ENCODE results near the gene REPS2.

REPS2 gene

GRCh38 chrX:17056868-17057608 is 110.6 kb downstream of the REPS2 start:
- H3K4ac ChIP-seq (ENCODE audit: low read length) = no peak overlapping the region
- H3K14ac ChIP-seq (ENCODE audit: low read length) = no peak overlapping the region
- no peak overlapping the region for H4K91ac ChIP-seq (ENCODE audit: low read depth, low read length, poor library complexity)
- H3K9me3 ChIP-seq (replicated peaks in 1 of 2; ENCODE audit: control insufficient read depth in 2 of 2, insufficient read depth in 1 of 2, low read depth in 1 of 2, low read length in 2 of 2) = no peaks in the 10 kb centered on the region
- no peak overlapping the region for H2BK15ac ChIP-seq (ENCODE audit: low read length)
- H2BK12ac ChIP-seq (ENCODE audit: low read length) = no peak overlapping the region
- no peaks in the 10 kb centered on the region for H3K4me1 ChIP-seq (ENCODE audit: control insufficient read depth in 2 of 2, insufficient read depth in 1 of 2, low read depth in 1 of 2, low read length in 2 of 2)
- H2AK5ac ChIP-seq (ENCODE audit: low read depth, low read length) = no peak overlapping the region
- no peak overlapping the region for H3K4me3 ChIP-seq (ENCODE audit: low read length in 2 of 2)
- peaks cover 0 to 15% (median 0%) of the 10 kb centered on the region in 3 experiments for H3K27me3 ChIP-seq (ENCODE audit: control insufficient read depth in 3 of 3, insufficient read depth in 3 of 3, low read depth in 1 of 3, low read length in 3 of 3)
- H3K79me1 ChIP-seq (ENCODE audit: low read depth, low read length) = no peaks in the 10 kb centered on the region
- no peak overlapping the region for H2AFZ ChIP-seq (ENCODE audit: low read length)
- no peak overlapping the region for H3K4me2 ChIP-seq (ENCODE audit: insufficient read depth, low read length, poor library complexity, severe bottlenecking)
- no peak overlapping the region for H4K8ac ChIP-seq (ENCODE audit: low read depth, low read length)
- DNase-seq (ENCODE audit: low spot score) = no peak
- no CpG with 5 or more reads among the region's 2 CpGs for WGBS, 2 donors (ENCODE audit: extremely low coverage in 2 of 2, insufficient read length in 2 of 2, insufficient replicate concordance in 1 of 2)
- H3K23ac ChIP-seq (ENCODE audit: low read depth, low read length, poor library complexity) = no peak overlapping the region
- no peak overlapping the region for H2BK5ac ChIP-seq (ENCODE audit: low read length)
- H3K18ac ChIP-seq (ENCODE audit: low read length) = no peak overlapping the region
- H3K36me3 ChIP-seq (replicated peaks in 1 of 2; ENCODE audit: control insufficient read depth in 2 of 2, insufficient read depth in 2 of 2, low read length in 2 of 2) = no peaks in the 10 kb centered on the region
- no peak overlapping the region for H3K9ac ChIP-seq (ENCODE audit: low read depth, low read length, poor library complexity)
- H2BK120ac ChIP-seq (ENCODE audit: low read depth, low read length) = no peak overlapping the region
- no peak overlapping the region for H3K27ac ChIP-seq (replicated peaks; ENCODE audit: low read length)

DNA sequence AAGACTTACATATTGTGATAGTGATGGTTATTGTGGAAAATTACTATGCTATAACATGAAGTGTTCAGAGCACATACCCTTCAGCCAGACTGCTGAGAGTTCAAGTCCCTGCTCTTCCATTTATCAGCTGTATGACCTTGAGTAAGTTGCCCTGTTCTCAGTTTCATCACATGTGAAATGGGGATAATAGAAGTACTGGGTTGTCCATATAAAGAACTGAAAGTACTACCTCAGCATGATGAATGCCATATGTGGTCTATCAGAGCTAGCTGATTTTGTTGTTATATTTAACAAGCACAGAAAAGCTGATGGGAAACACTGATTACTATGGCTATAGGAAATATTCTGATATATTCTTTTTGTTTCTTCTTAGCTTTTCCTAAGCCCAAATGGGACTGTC is 115.6 kb downstream of the REPS2 start:
- no peak overlapping the region for H3K27ac ChIP-seq (replicated peaks; ENCODE audit: low read length)
- no peak overlapping the region for H3K4me3 ChIP-seq (ENCODE audit: low read length in 2 of 2)
- H2BK5ac ChIP-seq (ENCODE audit: low read length) = no peak overlapping the region
- H3K4ac ChIP-seq (ENCODE audit: low read length) = no peak overlapping the region
- no peak overlapping the region for H2BK120ac ChIP-seq (ENCODE audit: low read depth, low read length)
- no peak overlapping the region for H2AK5ac ChIP-seq (ENCODE audit: low read depth, low read length)
- H3K79me1 ChIP-seq (ENCODE audit: low read depth, low read length) = no peaks in the 10 kb centered on the region
- no peaks in the 10 kb centered on the region for H3K4me1 ChIP-seq (ENCODE audit: control insufficient read depth in 2 of 2, insufficient read depth in 1 of 2, low read depth in 1 of 2, low read length in 2 of 2)
- H3K14ac ChIP-seq (ENCODE audit: low read length) = no peak overlapping the region
- H2AFZ ChIP-seq (ENCODE audit: low read length) = no peak overlapping the region
- no peak for DNase-seq (ENCODE audit: low spot score)
- H3K36me3 ChIP-seq (replicated peaks in 1 of 2; ENCODE audit: control insufficient read depth in 2 of 2, insufficient read depth in 2 of 2, low read length in 2 of 2) = no peaks in the 10 kb centered on the region
- H4K91ac ChIP-seq (ENCODE audit: low read depth, low read length, poor library complexity) = no peak overlapping the region
- no peaks in the 10 kb centered on the region for H3K9me3 ChIP-seq (replicated peaks in 1 of 2; ENCODE audit: control insufficient read depth in 2 of 2, insufficient read depth in 1 of 2, low read depth in 1 of 2, low read length in 2 of 2)
- H3K23ac ChIP-seq (ENCODE audit: low read depth, low read length, poor library complexity) = no peak overlapping the region
- no peak overlapping the region for H3K18ac ChIP-seq (ENCODE audit: low read length)
- peaks cover 0 to 22% (median 0%) of the 10 kb centered on the region in 3 experiments for H3K27me3 ChIP-seq (ENCODE audit: control insufficient read depth in 3 of 3, insufficient read depth in 3 of 3, low read depth in 1 of 3, low read length in 3 of 3)
- H2BK15ac ChIP-seq (ENCODE audit: low read length) = no peak overlapping the region
- no peak overlapping the region for H3K4me2 ChIP-seq (ENCODE audit: insufficient read depth, low read length, poor library complexity, severe bottlenecking)
- H3K9ac ChIP-seq (ENCODE audit: low read depth, low read length, poor library complexity) = no peak overlapping the region
- no peak overlapping the region for H4K8ac ChIP-seq (ENCODE audit: low read depth, low read length)
- no peak overlapping the region for H2BK12ac ChIP-seq (ENCODE audit: low read length)

DNA sequence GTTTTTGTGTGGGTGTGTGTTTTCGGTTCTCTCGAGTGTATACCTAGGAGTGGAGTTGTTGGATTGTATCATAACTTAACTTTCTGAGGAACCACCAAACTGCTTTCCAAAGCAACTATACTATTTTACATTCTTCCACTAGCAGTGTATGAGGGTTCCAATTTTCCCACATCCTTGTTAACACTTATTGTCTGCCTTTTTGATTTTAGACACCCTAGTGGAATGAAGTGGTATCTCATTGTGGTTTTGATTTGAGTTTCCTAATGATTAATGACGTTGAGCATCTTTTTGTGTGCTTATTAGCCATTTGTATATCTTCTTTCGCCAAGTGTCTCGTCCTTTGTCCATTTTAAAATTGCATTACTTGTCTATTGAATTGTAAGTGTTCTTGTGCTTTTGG is 118.6 kb downstream of the REPS2 start:
- Histone ChIP-seq H3K18ac (ENCODE audit: low read length) (no peak overlapping the region), H2BK120ac (ENCODE audit: low read depth, low read length) (no peak overlapping the region), H4K91ac (ENCODE audit: low read depth, low read length, poor library complexity) (no peak overlapping the region), H3K23ac (ENCODE audit: low read depth, low read length, poor library complexity) (no peak overlapping the region), H2BK12ac (ENCODE audit: low read length) (no peak overlapping the region), H3K27me3 (ENCODE audit: control insufficient read depth in 3 of 3, insufficient read depth in 3 of 3, low read depth in 1 of 3, low read length in 3 of 3) (peaks cover 0 to 28% (median 0%) of the 10 kb centered on the region in 3 experiments), H2BK5ac (ENCODE audit: low read length) (no peak overlapping the region), H2AK5ac (ENCODE audit: low read depth, low read length) (no peak overlapping the region), H3K9me3 (replicated peaks in 1 of 2; ENCODE audit: control insufficient read depth in 2 of 2, insufficient read depth in 1 of 2, low read depth in 1 of 2, low read length in 2 of 2) (no peaks in the 10 kb centered on the region), H3K36me3 (replicated peaks in 1 of 2; ENCODE audit: control insufficient read depth in 2 of 2, insufficient read depth in 2 of 2, low read length in 2 of 2) (no peaks in the 10 kb centered on the region), H4K8ac (ENCODE audit: low read depth, low read length) (no peak overlapping the region), H3K79me1 (ENCODE audit: low read depth, low read length) (no peaks in the 10 kb centered on the region), H3K4ac (ENCODE audit: low read length) (no peak overlapping the region), H3K14ac (ENCODE audit: low read length) (no peak overlapping the region), H3K27ac (replicated peaks; ENCODE audit: low read length) (no peak overlapping the region), H3K4me3 (ENCODE audit: low read length in 2 of 2) (no peak overlapping the region), H2AFZ (ENCODE audit: low read length) (no peak overlapping the region), H3K9ac (ENCODE audit: low read depth, low read length, poor library complexity) (no peak overlapping the region), H2BK15ac (ENCODE audit: low read length) (no peak overlapping the region), H3K4me2 (ENCODE audit: insufficient read depth, low read length, poor library complexity, severe bottlenecking) (no peak overlapping the region), H3K4me1 (ENCODE audit: control insufficient read depth in 2 of 2, insufficient read depth in 1 of 2, low read depth in 1 of 2, low read length in 2 of 2) (no peaks in the 10 kb centered on the region)
- DNase-seq (ENCODE audit: low spot score) = no peak
- WGBS, 2 donors (ENCODE audit: extremely low coverage in 2 of 2, insufficient read length in 2 of 2, insufficient replicate concordance in 1 of 2) = no CpG with 5 or more reads among the region's 5 CpGs

GRCh38 chrX:17067534-17067933 is 121.1 kb downstream of the REPS2 start:
- no peak overlapping the region for H3K4ac ChIP-seq (ENCODE audit: low read length)
- no peak overlapping the region for H3K27ac ChIP-seq (replicated peaks; ENCODE audit: low read length)
- no peak overlapping the region for H3K18ac ChIP-seq (ENCODE audit: low read length)
- H2BK15ac ChIP-seq (ENCODE audit: low read length) = no peak overlapping the region
- H2AK5ac ChIP-seq (ENCODE audit: low read depth, low read length) = no peak overlapping the region
- H3K4me3 ChIP-seq (ENCODE audit: low read length in 2 of 2) = no peak overlapping the region
- no peaks in the 10 kb centered on the region for H3K4me1 ChIP-seq (ENCODE audit: control insufficient read depth in 2 of 2, insufficient read depth in 1 of 2, low read depth in 1 of 2, low read length in 2 of 2)
- DNase-seq (ENCODE audit: low spot score) = no peak
- H3K4me2 ChIP-seq (ENCODE audit: insufficient read depth, low read length, poor library complexity, severe bottlenecking) = no peak overlapping the region
- no peaks in the 10 kb centered on the region for H3K9me3 ChIP-seq (replicated peaks in 1 of 2; ENCODE audit: control insufficient read depth in 2 of 2, insufficient read depth in 1 of 2, low read depth in 1 of 2, low read length in 2 of 2)
- H4K91ac ChIP-seq (ENCODE audit: low read depth, low read length, poor library complexity) = no peak overlapping the region
- no peaks in the 10 kb centered on the region for H3K79me1 ChIP-seq (ENCODE audit: low read depth, low read length)
- H2BK120ac ChIP-seq (ENCODE audit: low read depth, low read length) = no peak overlapping the region
- no peak overlapping the region for H2BK12ac ChIP-seq (ENCODE audit: low read length)
- no CpG with 5 or more reads among the region's 1 CpG for WGBS, 2 donors (ENCODE audit: extremely low coverage in 2 of 2, insufficient read length in 2 of 2, insufficient replicate concordance in 1 of 2)
- H2BK5ac ChIP-seq (ENCODE audit: low read length) = no peak overlapping the region
- no peak overlapping the region for H2AFZ ChIP-seq (ENCODE audit: low read length)
- no peaks in the 10 kb centered on the region for H3K36me3 ChIP-seq (replicated peaks in 1 of 2; ENCODE audit: control insufficient read depth in 2 of 2, insufficient read depth in 2 of 2, low read length in 2 of 2)
- no peak overlapping the region for H3K9ac ChIP-seq (ENCODE audit: low read depth, low read length, poor library complexity)
- no peak overlapping the region for H3K23ac ChIP-seq (ENCODE audit: low read depth, low read length, poor library complexity)
- H3K27me3 ChIP-seq (ENCODE audit: control insufficient read depth in 3 of 3, insufficient read depth in 3 of 3, low read depth in 1 of 3, low read length in 3 of 3) = peaks cover 0 to 42% (median 0%) of the 10 kb centered on the region in 3 experiments
- no peak overlapping the region for H4K8ac ChIP-seq (ENCODE audit: low read depth, low read length)
- no peak overlapping the region for H3K14ac ChIP-seq (ENCODE audit: low read length)
